ENCODE data around the gene NPSR1.
A peak's percentile ranks its signal among the peaks of the same experiment; 100 is the strongest.

Gene NPSR1

DNA sequence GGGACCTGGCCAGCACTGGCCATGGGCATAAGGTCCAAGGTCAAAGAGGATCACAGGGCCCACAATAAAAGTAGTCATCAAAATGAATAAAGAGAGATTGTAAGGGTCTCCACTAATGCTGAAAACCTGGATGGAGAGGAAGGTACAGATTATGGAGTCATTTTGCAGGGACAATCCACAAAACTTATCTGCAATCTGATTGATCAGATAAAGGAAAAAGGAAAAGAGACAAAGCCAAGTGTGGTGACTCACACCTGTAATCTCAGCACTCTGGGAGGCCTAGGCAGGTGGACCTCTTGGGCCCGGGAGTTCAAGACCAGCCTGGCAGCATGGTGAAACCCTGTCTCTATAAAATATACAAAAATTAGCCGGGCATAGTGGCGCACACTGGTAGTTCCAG is 174.0 kb downstream of the NPSR1 start:
- DNase-seq (ENCODE audit: low read depth), result no peak
- TF ChIP-seq, protein P1, sequence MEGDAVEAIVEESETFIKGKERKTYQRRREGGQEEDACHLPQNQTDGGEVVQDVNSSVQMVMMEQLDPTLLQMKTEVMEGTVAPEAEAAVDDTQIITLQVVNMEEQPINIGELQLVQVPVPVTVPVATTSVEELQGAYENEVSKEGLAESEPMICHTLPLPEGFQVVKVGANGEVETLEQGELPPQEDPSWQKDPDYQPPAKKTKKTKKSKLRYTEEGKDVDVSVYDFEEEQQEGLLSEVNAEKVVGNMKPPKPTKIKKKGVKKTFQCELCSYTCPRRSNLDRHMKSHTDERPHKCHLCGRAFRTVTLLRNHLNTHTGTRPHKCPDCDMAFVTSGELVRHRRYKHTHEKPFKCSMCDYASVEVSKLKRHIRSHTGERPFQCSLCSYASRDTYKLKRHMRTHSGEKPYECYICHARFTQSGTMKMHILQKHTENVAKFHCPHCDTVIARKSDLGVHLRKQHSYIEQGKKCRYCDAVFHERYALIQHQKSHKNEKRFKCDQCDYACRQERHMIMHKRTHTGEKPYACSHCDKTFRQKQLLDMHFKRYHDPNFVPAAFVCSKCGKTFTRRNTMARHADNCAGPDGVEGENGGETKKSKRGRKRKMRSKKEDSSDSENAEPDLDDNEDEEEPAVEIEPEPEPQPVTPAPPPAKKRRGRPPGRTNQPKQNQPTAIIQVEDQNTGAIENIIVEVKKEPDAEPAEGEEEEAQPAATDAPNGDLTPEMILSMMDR (conservative IDR thresholded peaks at IDR 0.05; ENCODE audit: low read depth, low read length), result no peak
- no peak overlapping the region for H3K4me3 ChIP-seq (ENCODE audit: low read depth, low read length)

DNA sequence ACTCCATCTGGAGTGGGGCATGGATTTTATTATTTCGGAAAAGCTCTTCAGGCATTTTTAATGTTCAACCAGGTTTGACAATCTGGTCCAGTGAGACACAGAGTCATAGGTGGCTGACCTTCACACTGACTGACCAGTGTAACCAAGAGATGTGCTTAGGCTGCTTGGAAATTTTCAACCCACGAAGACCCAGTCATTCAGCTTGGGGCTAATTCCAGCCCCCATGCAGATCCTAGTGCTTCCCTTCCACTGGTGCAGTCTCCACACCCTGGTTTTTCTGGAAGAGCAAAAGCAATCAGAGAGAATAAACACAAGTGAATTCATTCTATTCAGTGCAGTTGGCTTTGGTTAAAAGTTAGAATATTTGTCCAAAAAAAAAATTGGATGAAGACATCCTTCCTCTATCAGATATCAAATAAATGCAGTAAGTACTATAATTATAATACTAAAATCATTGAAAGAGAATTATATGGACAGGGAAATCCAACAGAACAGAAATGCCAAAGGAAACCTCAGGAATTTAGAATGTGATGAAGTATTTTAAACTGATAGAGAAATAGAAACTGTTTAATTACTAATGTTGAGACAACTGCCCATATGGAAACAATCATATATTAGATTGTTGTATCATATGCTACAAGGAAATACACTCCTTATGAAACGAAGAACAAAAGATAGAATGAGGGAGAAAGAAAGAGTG is 178.0 kb downstream of the NPSR1 start:
- TF ChIP-seq, protein P1 (conservative IDR thresholded peaks at IDR 0.05; ENCODE audit: low read depth, low read length), result no peak
- H3K4me3 ChIP-seq (ENCODE audit: low read depth, low read length), result no peak overlapping the region
- peak; percentile 13 for DNase-seq (ENCODE audit: low read depth)

DNA sequence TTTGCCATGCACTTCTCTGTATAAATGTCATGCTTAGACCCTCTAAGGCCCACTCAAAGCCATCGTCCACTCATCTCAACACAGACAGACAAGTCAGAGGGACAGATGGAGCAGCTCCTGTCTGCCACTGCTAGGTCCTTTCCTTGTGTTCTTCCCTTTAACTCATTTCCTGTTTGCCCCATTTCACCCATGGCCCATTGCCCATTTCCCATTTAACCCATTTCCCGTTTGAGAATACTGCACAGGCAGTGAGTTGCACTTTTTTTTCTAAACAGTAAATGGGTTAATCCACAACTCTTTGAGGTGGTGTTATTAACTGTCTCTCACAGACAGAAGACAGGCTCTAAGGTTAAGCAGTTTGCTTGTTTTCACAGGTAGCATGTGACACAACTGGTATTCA is 179.3 kb downstream of the NPSR1 start:
- H3K4me3 ChIP-seq (ENCODE audit: low read depth, low read length), result no peak overlapping the region
- DNase-seq (ENCODE audit: low read depth), result no peak
- TF ChIP-seq, protein P1 (conservative IDR thresholded peaks at IDR 0.05; ENCODE audit: low read depth, low read length), result no peak

DNA sequence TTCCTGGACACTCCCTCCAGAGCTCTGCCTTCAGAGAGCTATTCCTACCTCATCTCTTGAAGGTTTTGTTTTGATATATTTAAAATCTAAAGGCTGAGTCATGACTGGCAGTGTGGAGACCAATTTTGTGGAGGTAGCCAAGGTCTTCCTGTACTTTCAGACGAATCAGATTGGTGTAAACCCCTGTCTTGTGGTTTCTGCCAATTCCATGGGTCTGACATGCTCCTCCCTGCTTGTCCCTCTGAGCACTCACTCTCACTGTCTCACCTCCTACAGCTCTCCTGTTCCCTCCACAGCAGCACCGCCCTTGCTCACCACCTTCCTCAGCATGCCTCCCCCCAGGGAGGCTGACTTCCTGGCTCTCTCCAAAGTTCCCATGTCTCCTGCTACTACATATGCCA is 179.8 kb downstream of the NPSR1 start:
- H3K4me3 ChIP-seq (ENCODE audit: low read depth, low read length), result no peak overlapping the region
- TF ChIP-seq, protein P1 (conservative IDR thresholded peaks at IDR 0.05; ENCODE audit: low read depth, low read length), result no peak
- DNase-seq (ENCODE audit: low read depth), result peak; percentile 27

DNA sequence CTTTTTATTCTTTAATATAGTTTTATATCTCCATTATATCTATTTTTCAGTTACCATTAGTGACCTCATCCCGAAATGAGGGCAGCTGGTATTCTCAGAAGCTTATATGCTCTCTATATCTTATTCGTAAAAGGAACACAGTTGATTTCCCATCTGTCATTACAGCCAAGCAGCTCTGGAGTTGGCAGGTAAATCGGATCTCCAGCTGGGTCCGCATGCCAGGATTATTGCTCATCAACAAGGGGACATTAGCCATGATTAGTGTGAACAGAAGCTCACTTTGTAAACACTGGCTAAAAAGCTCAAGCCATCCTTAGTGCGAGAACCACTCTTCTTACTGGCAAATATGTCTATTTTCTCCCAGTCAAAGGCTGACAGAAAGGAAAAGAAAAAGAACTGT is 180.3 kb downstream of the NPSR1 start:
- TF ChIP-seq, protein P1 (conservative IDR thresholded peaks at IDR 0.05; ENCODE audit: low read depth, low read length), result no peak
- DNase-seq (ENCODE audit: low read depth), result peak; percentile 18
- H3K4me3 ChIP-seq (ENCODE audit: low read depth, low read length), result no peak overlapping the region

DNA sequence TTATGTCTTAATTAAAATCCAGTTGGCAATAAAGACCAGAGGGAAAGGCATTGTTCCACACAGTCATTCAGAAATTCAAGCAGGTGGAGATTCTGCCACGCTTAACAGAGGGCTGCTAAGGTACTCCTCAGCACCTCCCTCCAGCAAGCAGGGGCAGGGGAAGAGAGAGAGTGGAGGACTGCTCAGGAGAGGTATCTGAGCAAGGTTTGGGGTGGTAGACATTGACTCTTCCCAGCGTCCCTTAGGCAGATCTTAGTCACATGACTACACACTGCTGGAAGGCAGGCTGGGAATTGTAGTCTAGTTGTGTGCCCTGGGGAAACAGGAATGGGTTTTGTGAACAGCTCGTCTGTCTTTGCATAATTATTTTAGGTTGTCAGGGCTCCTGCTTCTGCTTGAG is 181.6 kb downstream of the NPSR1 start:
- TF ChIP-seq, protein P1 (conservative IDR thresholded peaks at IDR 0.05; ENCODE audit: low read depth, low read length), result no peak
- H3K4me3 ChIP-seq (ENCODE audit: low read depth, low read length), result no peak overlapping the region
- no peak for DNase-seq (ENCODE audit: low read depth)

DNA sequence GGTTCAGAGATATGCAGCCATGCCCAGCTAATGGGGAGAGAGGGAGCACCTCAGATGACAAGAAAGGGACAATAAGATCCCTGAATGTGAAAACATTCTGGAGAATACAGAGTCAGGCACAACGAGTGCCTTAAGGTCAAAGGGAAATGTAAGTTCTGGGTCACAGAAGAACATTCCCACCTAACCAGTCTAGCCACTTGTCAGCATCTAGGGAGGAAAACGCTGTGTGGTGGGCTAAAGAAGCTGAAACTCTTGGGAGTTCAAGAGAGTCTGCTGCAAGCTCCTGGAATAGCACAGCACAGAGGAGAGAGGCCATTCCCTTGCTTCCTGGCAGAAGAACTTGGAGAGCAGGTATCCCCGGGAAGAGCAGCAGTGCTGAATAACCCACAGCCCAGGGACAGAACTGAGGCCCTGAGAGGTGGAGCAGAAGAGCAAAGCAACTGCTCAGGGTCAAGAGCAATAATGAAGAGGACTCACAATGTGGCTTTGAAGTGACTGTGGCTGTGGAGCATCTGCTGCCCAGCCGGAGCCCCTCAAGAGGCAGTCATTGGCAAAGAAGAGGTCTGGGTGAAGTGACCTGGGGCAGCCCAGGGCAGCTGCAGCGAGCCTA is 182.3 kb downstream of the NPSR1 start:
- TF ChIP-seq, protein P1 (conservative IDR thresholded peaks at IDR 0.05; ENCODE audit: low read depth, low read length), result no peak
- H3K4me3 ChIP-seq (ENCODE audit: low read depth, low read length), result no peak overlapping the region
- no peak for DNase-seq (ENCODE audit: low read depth)

Measured in choroid plexus epithelial cell (primary cell).